Measurements from ENCODE around the gene ACER2. TPM values are rescaled to one million over a fixed set of nuclear protein-coding genes. Genes with fewer than 3 reads are reported as not detected.

The ACER2 gene
- total and polyA plus RNA-seq, 10 of the 15 experiments (the other 5 are each of a cell fraction or from before 2014, with no cell fraction given), result 0.07 to 3.1 (median 2.2) TPM

GRCh38 chr9:19493876-19494275 lies 85.1 kb downstream of the ACER2 start:
- H3K27me3 ChIP-seq (replicated peaks in 1 of 2; ENCODE audit: control insufficient read depth in 2 of 2, insufficient read depth in 2 of 2, low read length in 1 of 2), result no peaks in the 10 kb centered on the region; a peak in 1 of 4 replicates
- no peak overlapping the region for H3K4me3 ChIP-seq
- no peaks in the 10 kb centered on the region for H3K4me1 ChIP-seq (ENCODE audit: control insufficient read depth, insufficient read depth, low read length)
- no peak overlapping the region for H2AFZ ChIP-seq (ENCODE audit: control insufficient read depth, low read depth, low read length)
- FAIRE-seq, result no peak
- H3K36me3 ChIP-seq (ENCODE audit: control insufficient read depth in 2 of 2, insufficient read depth in 2 of 2, low read length in 1 of 2), result no peaks in the 10 kb centered on the region
- WGBS (ENCODE audit: insufficient coverage, insufficient replicate concordance, low lambda C conversion rate, missing lambda C conversion rate), result 17% methylated on average over 2 of the region's 2 CpGs
- no peak overlapping the region for H3K9ac ChIP-seq (ENCODE audit: control insufficient read depth, insufficient read depth, low read length)
- no peak for ATAC-seq
- H3K79me2 ChIP-seq (ENCODE audit: control insufficient read depth, insufficient read depth, low read length), result no peaks in the 10 kb centered on the region
- H4K20me1 ChIP-seq (ENCODE audit: control insufficient read depth, insufficient read depth), result no peaks in the 10 kb centered on the region
- intact Hi-C loops (cut with micrococcal nuclease; ENCODE audit: unreplicated experiment), result loop anchor here (1.0 to 10.0 kb wide), 4 partner anchors 148 to 428 kb away; partner anchors contain the start of gene SLC24A2
- DNase-seq (ENCODE audit: low read depth, low spot score), result no peak
- ChIA-PET SMC1A (ENCODE audit: uncharacterized antibody, unreplicated experiment) (interaction anchor here (1.0 kb wide), 1 partner anchor 1625 kb away, joined by 3 read pairs; no protein-coding TSS in a partner anchor), CTCF (no interaction called here), RAD21 (ENCODE audit: unreplicated experiment) (no interaction called here), POLR2A (no interaction called here)
- no peak overlapping the region for H3K27ac ChIP-seq (ENCODE audit: control insufficient read depth, insufficient read depth)
- BruUV-seq (replicated peaks), result no TSS peak
- no peaks in the 10 kb centered on the region for H3K9me3 ChIP-seq (replicated peaks; ENCODE audit: control insufficient read depth, insufficient read depth, low read length)
- TF ChIP-seq NFYB (IDR thresholded peaks at IDR 0.05; ENCODE audit: insufficient read depth, low read depth, low read length) (no peak), IKZF2 (IDR thresholded peaks at IDR 0.05) (no peak), CHD1 (IDR thresholded peaks at IDR 0.05; ENCODE audit: low read depth, low read length) (no peak), STAT3 (IDR thresholded peaks at IDR 0.05; ENCODE audit: low read depth, low read length) (no peak), PKNOX1 (IDR thresholded peaks at IDR 0.05) (no peak), ZNF687 (IDR thresholded peaks at IDR 0.05) (no peak), NR2F1 (conservative IDR thresholded peaks at IDR 0.05) (no peak), ZNF24 (IDR thresholded peaks at IDR 0.05) (no peak), POLR2A (IDR thresholded peaks at IDR 0.05; ENCODE audit: low read depth, low read length) (no peak)
- in situ Hi-C loops (cut with MboI), result no loop called here
- no peak overlapping the region for H3K4me2 ChIP-seq (ENCODE audit: control insufficient read depth, insufficient read depth)

Measured in GM12878 (cell line).